ENCODE measurements around the gene TSPAN3.

Gene TSPAN3

DNA sequence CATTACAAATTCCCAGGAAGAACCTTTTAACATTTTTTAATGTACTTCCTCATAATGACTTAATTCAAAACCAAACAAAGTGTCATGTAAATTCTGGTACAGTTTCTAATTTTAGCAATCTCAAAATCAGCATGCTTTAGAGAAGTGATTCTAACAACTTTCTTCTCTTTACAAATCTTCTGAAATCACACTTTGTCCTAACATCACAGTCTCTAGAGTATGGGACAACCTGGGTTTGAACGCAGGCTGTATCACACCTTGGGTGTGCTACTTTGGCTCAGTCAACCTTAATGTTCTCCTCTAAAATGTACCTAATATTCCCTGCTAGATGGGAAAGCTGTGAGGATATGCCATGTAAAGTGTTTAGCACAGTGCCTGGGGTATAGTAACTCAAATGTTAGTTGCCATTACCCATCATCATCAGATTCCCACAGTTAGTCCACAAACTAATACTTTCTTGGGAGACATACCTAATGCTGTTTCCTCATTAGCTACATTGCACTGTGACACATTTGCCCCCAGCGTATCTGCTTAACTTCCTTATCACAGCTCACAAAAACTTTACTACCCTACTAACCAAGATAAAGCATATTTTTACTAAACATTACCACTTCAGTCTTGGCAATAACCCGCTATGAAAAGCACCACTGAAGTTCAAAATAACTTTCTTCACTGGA, 3.1 kb downstream of the TSPAN3 start:
- no peak overlapping the region for H3K27ac ChIP-seq (ENCODE audit: low read length)
- H3K4me3 ChIP-seq (ENCODE audit: low read length in 2 of 2) = no peak overlapping the region
- H3K9ac ChIP-seq (ENCODE audit: low read length in 2 of 2) = no peak overlapping the region
- H3K27me3 ChIP-seq (ENCODE audit: control insufficient read depth in 1 of 2, insufficient read depth in 2 of 2, low read length in 2 of 2) = no peaks in the 10 kb centered on the region
- H3K4me1 ChIP-seq (ENCODE audit: control insufficient read depth, insufficient read depth, low read length) = peaks cover 10% of the 10 kb centered on the region
- H3K9me3 ChIP-seq (ENCODE audit: control insufficient read depth in 2 of 2, low read length in 2 of 2) = no peaks in the 10 kb centered on the region
- no peaks in the 10 kb centered on the region for H3K36me3 ChIP-seq (ENCODE audit: control insufficient read depth in 2 of 2, insufficient read depth in 2 of 2, low read length in 2 of 2)

DNA sequence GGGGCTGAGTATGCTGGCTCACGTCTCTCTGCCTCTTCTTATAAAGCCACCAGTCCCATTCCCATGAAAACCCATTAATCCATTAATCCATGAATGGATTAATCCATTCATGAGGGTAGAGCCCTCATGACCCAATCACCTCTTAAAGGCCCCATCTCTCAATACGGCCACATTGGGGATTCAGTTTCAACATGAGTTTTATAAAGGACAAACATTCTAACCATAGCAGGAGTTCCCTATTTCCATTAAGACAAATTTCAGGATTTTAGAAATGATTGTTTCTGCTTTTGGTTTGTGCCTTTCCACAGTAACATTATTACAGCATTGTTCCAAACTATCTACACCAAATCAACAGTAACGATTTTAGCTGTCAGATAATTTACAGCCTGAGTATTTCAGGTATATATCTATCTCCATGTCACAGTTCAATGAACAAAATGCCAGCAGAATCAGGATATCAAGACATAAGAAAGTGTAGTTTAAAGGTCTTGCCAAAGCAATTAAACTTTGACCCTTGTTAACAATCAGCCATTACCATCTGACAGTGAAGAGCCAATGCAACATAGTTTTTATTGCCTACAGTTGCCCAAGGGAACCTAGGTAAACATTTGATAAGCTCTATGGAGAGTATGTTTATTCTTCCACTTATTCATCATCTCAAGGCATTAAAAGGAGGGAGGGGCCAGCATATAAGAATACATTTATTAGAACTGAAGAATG, 3.8 kb downstream of the TSPAN3 start:
- no peak overlapping the region for H3K9ac ChIP-seq (ENCODE audit: low read length in 2 of 2)
- H3K36me3 ChIP-seq (ENCODE audit: control insufficient read depth in 2 of 2, insufficient read depth in 2 of 2, low read length in 2 of 2) = no peaks in the 10 kb centered on the region
- H3K4me3 ChIP-seq (ENCODE audit: low read length in 2 of 2) = no peak overlapping the region
- H3K27ac ChIP-seq (ENCODE audit: low read length) = no peak overlapping the region
- peaks cover 10% of the 10 kb centered on the region for H3K4me1 ChIP-seq (ENCODE audit: control insufficient read depth, insufficient read depth, low read length)
- no peaks in the 10 kb centered on the region for H3K27me3 ChIP-seq (ENCODE audit: control insufficient read depth in 1 of 2, insufficient read depth in 2 of 2, low read length in 2 of 2)
- no peaks in the 10 kb centered on the region for H3K9me3 ChIP-seq (ENCODE audit: control insufficient read depth in 2 of 2, low read length in 2 of 2)

DNA sequence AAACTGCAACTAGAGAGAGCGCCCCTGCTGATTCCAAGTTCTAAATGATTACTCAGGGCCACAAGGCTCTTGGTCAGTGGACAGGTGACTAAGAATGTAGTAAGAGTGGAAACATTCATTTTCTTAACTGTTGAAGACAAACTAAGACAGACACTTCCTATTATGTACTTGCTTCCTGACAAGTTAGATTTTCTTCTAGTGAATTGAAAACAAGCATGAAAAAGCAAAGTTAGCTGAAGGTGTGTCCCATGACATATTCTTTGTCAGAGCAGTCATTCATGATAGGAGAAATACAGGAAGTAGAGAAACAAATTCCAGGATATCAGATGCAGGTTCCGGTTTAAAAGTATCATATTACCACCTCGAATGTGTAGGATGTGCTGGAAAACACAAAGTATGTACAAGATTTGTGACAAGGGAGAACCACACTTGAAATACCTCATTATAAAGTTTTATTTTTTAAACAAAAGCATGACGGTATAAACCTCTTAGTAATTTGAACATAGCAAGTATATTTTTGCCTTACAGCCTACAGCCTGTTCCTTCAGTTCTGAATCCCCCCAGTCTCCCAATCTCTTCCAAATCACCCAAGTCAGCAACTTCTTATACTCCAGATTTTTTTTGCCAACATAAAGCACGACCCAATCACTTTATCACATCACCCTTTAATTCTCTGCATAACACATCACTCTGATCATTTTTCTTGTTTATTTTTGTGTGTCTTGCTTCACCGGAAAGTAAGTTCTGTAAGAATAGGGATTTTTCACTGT, 6.2 kb downstream of the TSPAN3 start:
- Histone ChIP-seq H3K4me1 (ENCODE audit: control insufficient read depth, insufficient read depth, low read length) (peaks cover 14% of the 10 kb centered on the region), H3K9me3 (ENCODE audit: control insufficient read depth in 2 of 2, low read length in 2 of 2) (no peaks in the 10 kb centered on the region), H3K27ac (ENCODE audit: low read length) (no peak overlapping the region), H3K27me3 (ENCODE audit: control insufficient read depth in 1 of 2, insufficient read depth in 2 of 2, low read length in 2 of 2) (no peaks in the 10 kb centered on the region), H3K9ac (ENCODE audit: low read length in 2 of 2) (no peak overlapping the region), H3K36me3 (ENCODE audit: control insufficient read depth in 2 of 2, insufficient read depth in 2 of 2, low read length in 2 of 2) (no peaks in the 10 kb centered on the region), H3K4me3 (ENCODE audit: low read length in 2 of 2) (no peak overlapping the region)

DNA sequence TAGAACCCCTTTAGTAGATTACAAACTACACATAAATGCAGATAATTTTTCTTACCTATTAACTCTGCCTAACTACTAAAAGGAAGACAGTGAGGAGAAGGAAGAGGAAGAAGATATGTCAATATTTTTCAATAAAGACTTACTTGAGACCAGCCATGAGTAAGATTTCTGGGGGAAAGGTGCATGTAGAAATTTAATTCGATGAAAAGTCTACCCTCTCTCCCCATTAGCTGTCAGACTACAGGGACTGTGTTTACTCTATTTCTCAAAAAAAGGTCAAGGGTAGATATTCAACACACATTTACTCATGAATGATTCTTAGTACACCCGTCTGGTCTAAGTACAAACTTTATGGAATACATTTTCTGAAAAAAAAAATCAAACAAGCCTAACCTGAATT, 6.8 kb downstream of the TSPAN3 start:
- Histone ChIP-seq H3K27ac (ENCODE audit: low read length) (no peak overlapping the region), H3K9me3 (ENCODE audit: control insufficient read depth in 2 of 2, low read length in 2 of 2) (no peaks in the 10 kb centered on the region), H3K4me3 (ENCODE audit: low read length in 2 of 2) (no peak overlapping the region), H3K9ac (ENCODE audit: low read length in 2 of 2) (no peak overlapping the region), H3K36me3 (ENCODE audit: control insufficient read depth in 2 of 2, insufficient read depth in 2 of 2, low read length in 2 of 2) (no peaks in the 10 kb centered on the region), H3K27me3 (ENCODE audit: control insufficient read depth in 1 of 2, insufficient read depth in 2 of 2, low read length in 2 of 2) (no peaks in the 10 kb centered on the region), H3K4me1 (ENCODE audit: control insufficient read depth, insufficient read depth, low read length) (peaks cover 9% of the 10 kb centered on the region)

DNA sequence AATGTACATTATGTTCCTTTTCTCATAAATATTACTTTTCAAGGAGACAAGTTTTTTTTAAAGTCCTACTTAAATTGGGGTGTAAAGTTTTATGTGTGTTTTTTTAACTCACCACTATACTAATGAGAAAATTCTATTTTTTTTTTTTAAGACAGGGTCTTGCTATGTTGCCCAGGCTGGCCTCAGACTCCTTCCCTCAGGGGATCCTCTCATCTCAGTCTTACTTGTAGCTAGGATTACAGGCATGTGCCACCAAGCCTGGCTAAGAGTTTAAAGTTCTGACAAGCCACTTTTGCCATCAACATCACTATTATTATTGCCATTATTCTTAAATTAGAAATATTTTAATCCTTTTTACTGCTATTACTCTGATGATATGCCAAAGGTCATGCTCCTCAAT, 7.7 kb downstream of the TSPAN3 start:
- no peak overlapping the region for H3K4me3 ChIP-seq (ENCODE audit: low read length in 2 of 2)
- no peak overlapping the region for H3K27ac ChIP-seq (ENCODE audit: low read length)
- H3K9me3 ChIP-seq (ENCODE audit: control insufficient read depth in 2 of 2, low read length in 2 of 2) = no peaks in the 10 kb centered on the region
- no peaks in the 10 kb centered on the region for H3K27me3 ChIP-seq (ENCODE audit: control insufficient read depth in 1 of 2, insufficient read depth in 2 of 2, low read length in 2 of 2)
- H3K4me1 ChIP-seq (ENCODE audit: control insufficient read depth, insufficient read depth, low read length) = peaks cover 9% of the 10 kb centered on the region
- H3K36me3 ChIP-seq (ENCODE audit: control insufficient read depth in 2 of 2, insufficient read depth in 2 of 2, low read length in 2 of 2) = no peaks in the 10 kb centered on the region
- H3K9ac ChIP-seq (ENCODE audit: low read length in 2 of 2) = no peak overlapping the region

DNA sequence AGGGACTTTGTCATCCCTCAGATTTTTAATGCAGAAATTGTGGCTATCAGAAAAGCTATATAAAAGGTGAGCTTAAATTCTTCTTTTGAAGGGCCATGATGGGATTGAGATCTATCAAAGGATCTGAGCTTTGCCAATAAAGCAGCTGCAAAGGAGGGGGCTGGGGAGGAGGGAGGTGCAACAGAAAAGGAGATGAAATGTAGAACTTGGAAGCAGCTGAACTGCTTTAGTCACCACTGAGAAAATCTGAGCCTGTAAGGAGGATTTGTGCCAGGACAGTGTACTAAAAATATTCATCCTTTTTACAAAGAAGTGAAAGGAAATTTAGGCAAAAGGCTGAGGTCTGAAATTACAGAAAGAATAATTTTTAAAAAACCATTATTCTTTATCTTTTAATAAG, 10.4 kb downstream of the TSPAN3 start:
- no peak overlapping the region for H3K9ac ChIP-seq (ENCODE audit: low read length in 2 of 2)
- H3K27ac ChIP-seq (ENCODE audit: low read length) = no peak overlapping the region
- no peaks in the 10 kb centered on the region for H3K9me3 ChIP-seq (ENCODE audit: control insufficient read depth in 2 of 2, low read length in 2 of 2)
- peaks cover 9% of the 10 kb centered on the region for H3K4me1 ChIP-seq (ENCODE audit: control insufficient read depth, insufficient read depth, low read length)
- no peaks in the 10 kb centered on the region for H3K27me3 ChIP-seq (ENCODE audit: control insufficient read depth in 1 of 2, insufficient read depth in 2 of 2, low read length in 2 of 2)
- H3K4me3 ChIP-seq (ENCODE audit: low read length in 2 of 2) = no peak overlapping the region
- H3K36me3 ChIP-seq (ENCODE audit: control insufficient read depth in 2 of 2, insufficient read depth in 2 of 2, low read length in 2 of 2) = no peaks in the 10 kb centered on the region

DNA sequence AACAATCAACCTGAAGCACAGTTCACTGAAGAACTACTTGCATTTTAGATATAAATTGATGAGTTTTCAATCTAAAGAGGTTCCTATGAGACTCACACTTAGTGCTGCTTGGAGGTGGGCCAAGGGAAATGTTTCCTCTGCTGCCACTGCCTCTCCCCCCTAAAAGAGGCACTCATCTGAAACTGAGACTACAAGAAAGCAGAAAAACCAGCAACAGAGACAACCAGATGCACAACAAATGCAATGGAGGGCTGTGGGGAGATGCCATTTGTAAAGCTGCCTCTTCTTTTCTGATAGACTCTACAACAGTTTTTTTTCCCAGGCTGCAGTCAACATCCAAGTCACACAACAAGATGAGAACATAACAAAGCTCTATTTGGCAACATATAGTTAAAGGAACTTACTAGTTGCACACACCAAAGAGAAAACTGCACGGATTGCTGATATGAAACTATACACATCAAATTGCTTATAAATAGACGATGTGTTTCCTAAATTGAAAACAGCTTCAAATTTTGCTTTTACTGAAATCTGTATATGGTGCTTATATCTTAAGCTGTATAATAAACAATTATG, 11.0 kb downstream of the TSPAN3 start:
- Histone ChIP-seq H3K36me3 (ENCODE audit: control insufficient read depth in 2 of 2, insufficient read depth in 2 of 2, low read length in 2 of 2) (no peaks in the 10 kb centered on the region), H3K27ac (ENCODE audit: low read length) (no peak overlapping the region), H3K4me1 (ENCODE audit: control insufficient read depth, insufficient read depth, low read length) (peaks cover 9% of the 10 kb centered on the region), H3K9me3 (ENCODE audit: control insufficient read depth in 2 of 2, low read length in 2 of 2) (no peaks in the 10 kb centered on the region), H3K27me3 (ENCODE audit: control insufficient read depth in 1 of 2, insufficient read depth in 2 of 2, low read length in 2 of 2) (no peaks in the 10 kb centered on the region), H3K9ac (ENCODE audit: low read length in 2 of 2) (no peak overlapping the region), H3K4me3 (ENCODE audit: low read length in 2 of 2) (no peak overlapping the region)

DNA sequence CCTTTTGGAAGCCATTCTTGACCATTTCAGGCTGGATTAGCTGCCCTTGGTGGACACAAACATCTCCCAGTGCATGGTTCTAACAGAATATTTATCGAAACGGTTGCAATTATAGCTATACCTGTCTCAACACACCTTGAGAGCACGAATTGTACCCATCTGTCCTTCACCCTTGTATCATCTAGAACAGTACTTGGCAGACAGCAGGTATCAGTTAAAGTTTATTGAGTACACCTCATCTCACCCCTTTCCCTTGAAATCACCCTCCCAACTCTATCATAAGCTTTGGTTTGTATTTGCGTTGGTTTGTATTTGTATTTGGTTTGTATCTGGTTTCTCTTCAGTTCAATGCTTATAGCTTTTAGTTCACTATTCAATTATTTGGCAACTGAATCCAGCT, 12.4 kb downstream of the TSPAN3 start:
- H3K4me1 ChIP-seq (ENCODE audit: control insufficient read depth, insufficient read depth, low read length) = peaks cover 9% of the 10 kb centered on the region

DNA sequence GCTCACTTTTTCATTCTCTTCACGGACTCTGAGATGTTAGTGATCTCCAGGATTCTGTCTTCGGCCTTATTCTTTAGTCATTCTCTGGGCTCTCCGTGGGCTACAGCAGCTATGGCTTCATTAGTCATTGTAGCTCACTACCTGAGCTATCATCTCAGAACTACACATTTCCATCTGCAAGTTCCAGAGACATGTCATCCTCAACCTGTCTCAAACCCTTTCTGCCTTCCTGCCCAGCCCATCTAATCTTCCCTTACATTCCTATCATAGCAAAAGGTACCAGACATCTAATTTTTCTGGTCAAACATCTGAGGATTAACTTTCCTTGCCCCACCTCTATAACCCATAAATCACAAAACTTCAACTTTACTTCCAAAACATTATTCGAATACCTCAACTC, 13.2 kb downstream of the TSPAN3 start:
- H3K9me3 ChIP-seq (ENCODE audit: control insufficient read depth in 2 of 2, low read length in 2 of 2) = no peaks in the 10 kb centered on the region
- no peaks in the 10 kb centered on the region for H3K27me3 ChIP-seq (ENCODE audit: control insufficient read depth in 1 of 2, insufficient read depth in 2 of 2, low read length in 2 of 2)
- no peak overlapping the region for H3K27ac ChIP-seq (ENCODE audit: low read length)
- H3K4me3 ChIP-seq (ENCODE audit: low read length in 2 of 2) = no peak overlapping the region
- H3K4me1 ChIP-seq (ENCODE audit: control insufficient read depth, insufficient read depth, low read length) = peaks cover 9% of the 10 kb centered on the region
- H3K9ac ChIP-seq (ENCODE audit: low read length in 2 of 2) = no peak overlapping the region
- peaks cover 1 to 3% of the 10 kb centered on the region in 2 donors for H3K36me3 ChIP-seq (ENCODE audit: control insufficient read depth in 2 of 2, insufficient read depth in 2 of 2, low read length in 2 of 2)

More for the DNA sequence above, 12.4 kb downstream of the TSPAN3 start:
- Histone ChIP-seq H3K4me3 (ENCODE audit: low read length in 2 of 2) (no peak overlapping the region), H3K27me3 (ENCODE audit: control insufficient read depth in 1 of 2, insufficient read depth in 2 of 2, low read length in 2 of 2) (no peaks in the 10 kb centered on the region), H3K36me3 (ENCODE audit: control insufficient read depth in 2 of 2, insufficient read depth in 2 of 2, low read length in 2 of 2) (peaks cover 0 to 3% of the 10 kb centered on the region in 2 donors), H3K9me3 (ENCODE audit: control insufficient read depth in 2 of 2, low read length in 2 of 2) (no peaks in the 10 kb centered on the region), H3K9ac (ENCODE audit: low read length in 2 of 2) (no peak overlapping the region), H3K27ac (ENCODE audit: low read length) (no peak overlapping the region)

DNA sequence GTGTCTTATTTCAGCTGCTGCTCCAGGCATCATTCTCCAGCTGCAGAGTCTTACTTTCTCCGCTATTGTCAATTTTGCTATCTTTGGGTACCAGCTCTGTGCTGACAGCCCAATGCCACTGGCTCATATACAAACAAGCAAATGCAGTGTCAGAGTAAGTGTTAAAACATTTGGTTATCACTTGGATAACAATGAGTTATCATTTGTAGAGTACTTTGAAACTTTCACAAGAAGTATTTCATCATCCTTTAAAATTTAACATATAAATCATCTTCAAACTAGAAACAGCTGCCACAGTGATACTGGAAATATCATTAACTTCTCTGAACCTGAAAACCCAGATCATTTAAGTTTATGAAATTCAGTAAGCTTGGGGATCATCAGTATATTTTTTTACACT, 13.8 kb downstream of the TSPAN3 start:
- no peaks in the 10 kb centered on the region for H3K27me3 ChIP-seq (ENCODE audit: control insufficient read depth in 1 of 2, insufficient read depth in 2 of 2, low read length in 2 of 2)
- no peaks in the 10 kb centered on the region for H3K9me3 ChIP-seq (ENCODE audit: control insufficient read depth in 2 of 2, low read length in 2 of 2)
- H3K4me3 ChIP-seq (ENCODE audit: low read length in 2 of 2) = no peak overlapping the region
- H3K27ac ChIP-seq (ENCODE audit: low read length) = no peak overlapping the region
- H3K9ac ChIP-seq (ENCODE audit: low read length in 2 of 2) = no peak overlapping the region
- peaks cover 9% of the 10 kb centered on the region for H3K4me1 ChIP-seq (ENCODE audit: control insufficient read depth, insufficient read depth, low read length)
- H3K36me3 ChIP-seq (ENCODE audit: control insufficient read depth in 2 of 2, insufficient read depth in 2 of 2, low read length in 2 of 2) = peaks cover 5 to 7% of the 10 kb centered on the region in 2 donors
